PC-9 (cell line): ENCODE data around the gene SFMBT2. TPM values are rescaled to one million over a fixed set of nuclear protein-coding genes. Genes with fewer than 3 reads are reported as not detected.

Source experiments
- BruUV-seq: library from RNA; stranded (reverse); fragments of 400-500 nt; replicated peaks from 2 replicates; lab custom pipeline; 2021; lab: Mats Ljungman, UMichigan
- CTCF ChIA-PET: fragments of 300-600 bp; sonication (Branson Sonifier 250); formaldehyde crosslinking; loops from one replicate; lab custom pipeline; 2022; ENCODE audit warnings: antibody characterized with exemption; lab: Charles Lee
- POLR2A ChIA-PET: fragments of 300-600 bp; sonication (Branson Sonifier 250); formaldehyde crosslinking; loops from one replicate; lab custom pipeline; 2022; ENCODE audit warnings: antibody characterized with exemption; ENCODE audit not compliant: unreplicated experiment; lab: Charles Lee
- DNase-seq, 2 experiments: peaks; one replicate each; pipeline versions ENCODE4 v3.0.0 to v3.0.0-alpha.2; 2015 to 2022; ENCODE audit warnings: mixed read lengths in 1 of 2
- H2AFZ ChIP-seq: fragments of 200-600 bp; sonication (generic); 2 replicates; pipeline ENCODE4 v1.8.1; 2017; ENCODE audit warnings: antibody characterized with exemption
- H3F3A ChIP-seq: fragments of 200-600 bp; sonication (generic); 2 replicates; pipeline ENCODE4 v1.8.1; 2017; ENCODE audit warnings: antibody characterized with exemption, mild to moderate bottlenecking, low read depth; ENCODE audit not compliant: insufficient read depth
- H3K27ac ChIP-seq: fragments of 200-600 bp; sonication (generic); 2 replicates; pipeline ENCODE4 v1.6.1; 2016; ENCODE audit warnings: mixed run types
- H3K27me3 ChIP-seq: fragments of 200-600 bp; sonication (generic); 2 replicates; pipeline ENCODE4 v1.6.1; 2016; ENCODE audit warnings: low read depth, mixed run types; ENCODE audit not compliant: insufficient read depth
- H3K36me3 ChIP-seq: fragments of 200-600 bp; sonication (generic); 2 replicates; pipeline ENCODE4 v1.6.1; 2016; ENCODE audit warnings: low read depth, mixed run types
- H3K4me1 ChIP-seq: fragments of 200-600 bp; sonication (generic); replicated peaks from 2 replicates; pipeline ENCODE4 v1.6.1; 2016; ENCODE audit warnings: mixed run types; ENCODE audit not compliant: insufficient read depth
- H3K4me2 ChIP-seq: fragments of 200-600 bp; sonication (generic); 2 replicates; pipeline ENCODE4 v1.6.1; 2017; ENCODE audit warnings: mixed run types
- H3K4me3 ChIP-seq: fragments of 200-600 bp; sonication (generic); 2 replicates; pipeline ENCODE4 v1.6.1; 2016; ENCODE audit warnings: mixed run types
- H3K79me2 ChIP-seq: fragments of 200-600 bp; sonication (generic); 2 replicates; pipeline ENCODE4 v1.6.1; 2017; ENCODE audit warnings: low read depth, mixed run types
- H3K9me2 ChIP-seq: fragments of 200-600 bp; sonication (generic); 2 replicates; pipeline ENCODE4 v1.8.1; 2017; ENCODE audit warnings: mild to moderate bottlenecking; ENCODE audit not compliant: insufficient read depth
- H3K9me3 ChIP-seq: fragments of 200-600 bp; sonication (generic); 2 replicates; pipeline ENCODE4 v1.8.1; 2016; ENCODE audit warnings: low read depth; ENCODE audit not compliant: insufficient read depth
- H4K20me1 ChIP-seq: fragments of 200-600 bp; sonication (generic); 2 replicates; pipeline ENCODE4 v1.8.1; 2017; ENCODE audit not compliant: insufficient read depth
- CTCF ChIP-seq: fragments of 200-600 bp; sonication (generic); conservative IDR thresholded peaks from 2 replicates; pipeline ENCODE4 v1.6.1; 2017; ENCODE audit warnings: mixed run types, antibody characterized with exemption, mild to moderate bottlenecking, moderate library complexity
- EZH2 ChIP-seq: fragments of 200-600 bp; sonication (generic); IDR thresholded peaks from 2 replicates; pipeline ENCODE4 v1.8.0; 2017; ENCODE audit warnings: antibody characterized with exemption, low read depth
- intact Hi-C: fragments of 100-400 bp; cut with micrococcal nuclease; formaldehyde crosslinking; loops from one replicate; pipeline ENCODE4 v1.10.0; 2022; ENCODE audit not compliant: unreplicated experiment
- total RNA-seq: library from RNA; stranded (reverse); gene quantifications from 2 replicates; pipeline ENCODE4 v1.2.3, GENCODE V29; 2021

Gene SFMBT2
- total RNA-seq, 1 experiment from 2014 or later: 0.07 TPM

- no peaks in the 10 kb centered on the region for H3K9me3 ChIP-seq
- H3K27me3 ChIP-seq: peaks cover 46% of the 10 kb centered on the region
- intact Hi-C loops: no loop called here
- DNase-seq: no peak
- H4K20me1 ChIP-seq: no peaks in the 10 kb centered on the region
- H3K36me3 ChIP-seq: no peaks in the 10 kb centered on the region
- H3F3A ChIP-seq: no peaks in the 10 kb centered on the region
- ChIA-PET CTCF (interaction anchor here (0.6 kb wide), 1 partner anchor 184 kb away, joined by 4 read pairs; no protein-coding TSS in a partner anchor), POLR2A (interaction anchor here (0.6 kb wide), 1 partner anchor 477 kb away, joined by 3 read pairs; no protein-coding TSS in a partner anchor)
- H3K4me3 ChIP-seq: no peak overlapping the region
- TF ChIP-seq EZH2 (no peak), CTCF (no peak)
- H3K27ac ChIP-seq: no peak overlapping the region
- no peaks in the 10 kb centered on the region for H3K9me2 ChIP-seq
- no TSS peak for BruUV-seq
- no peak overlapping the region for H2AFZ ChIP-seq
- no peak overlapping the region for H3K4me2 ChIP-seq
- H3K4me1 ChIP-seq: no peaks in the 10 kb centered on the region
- no peaks in the 10 kb centered on the region for H3K79me2 ChIP-seq
Measured at GRCh38 chr10:7165500-7166177, 245.2 kb downstream of the SFMBT2 start.

- no peak overlapping the region for H3K4me2 ChIP-seq
- no peak overlapping the region for H2AFZ ChIP-seq
- DNase-seq: no peak
- H3K79me2 ChIP-seq: no peaks in the 10 kb centered on the region
- BruUV-seq: no TSS peak
- H4K20me1 ChIP-seq: no peaks in the 10 kb centered on the region
- peaks cover 53% of the 10 kb centered on the region for H3K27me3 ChIP-seq
- no peak overlapping the region for H3K27ac ChIP-seq
- H3F3A ChIP-seq: no peaks in the 10 kb centered on the region
- H3K9me2 ChIP-seq: no peaks in the 10 kb centered on the region
- TF ChIP-seq CTCF: no peak
- TF ChIP-seq EZH2: no peak
- intact Hi-C loops: no loop called here
- no peaks in the 10 kb centered on the region for H3K4me1 ChIP-seq
- H3K36me3 ChIP-seq: no peaks in the 10 kb centered on the region
- POLR2A ChIA-PET: no interaction called here
- CTCF ChIA-PET: no interaction called here
- H3K9me3 ChIP-seq: no peaks in the 10 kb centered on the region
- H3K4me3 ChIP-seq: no peak overlapping the region
Measured at GRCh38 chr10:7164955-7165354, 245.9 kb downstream of the SFMBT2 start.

GRCh38 chr10:7162331-7162730, 248.5 kb downstream of the SFMBT2 start:
- H3K4me1 ChIP-seq: no peaks in the 10 kb centered on the region
- H3K4me3 ChIP-seq: no peak overlapping the region
- ChIA-PET CTCF (no interaction called here), POLR2A (no interaction called here)
- H3K27ac ChIP-seq: no peak overlapping the region
- no peaks in the 10 kb centered on the region for H4K20me1 ChIP-seq
- no peak overlapping the region for H2AFZ ChIP-seq
- no TSS peak for BruUV-seq
- no peaks in the 10 kb centered on the region for H3K9me3 ChIP-seq
- no peaks in the 10 kb centered on the region for H3K79me2 ChIP-seq
- intact Hi-C loops: no loop called here
- no peaks in the 10 kb centered on the region for H3F3A ChIP-seq
- H3K27me3 ChIP-seq: peaks cover 46% of the 10 kb centered on the region
- no peaks in the 10 kb centered on the region for H3K36me3 ChIP-seq
- H3K9me2 ChIP-seq: no peaks in the 10 kb centered on the region
- no peak overlapping the region for H3K4me2 ChIP-seq
- no peak for DNase-seq
- TF ChIP-seq EZH2: no peak
- no peak for TF ChIP-seq CTCF
